ENCODE data around the gene RPL12.
A peak's percentile ranks its signal among the peaks of the same experiment; 100 is the strongest.

RPL12 gene

DNA sequence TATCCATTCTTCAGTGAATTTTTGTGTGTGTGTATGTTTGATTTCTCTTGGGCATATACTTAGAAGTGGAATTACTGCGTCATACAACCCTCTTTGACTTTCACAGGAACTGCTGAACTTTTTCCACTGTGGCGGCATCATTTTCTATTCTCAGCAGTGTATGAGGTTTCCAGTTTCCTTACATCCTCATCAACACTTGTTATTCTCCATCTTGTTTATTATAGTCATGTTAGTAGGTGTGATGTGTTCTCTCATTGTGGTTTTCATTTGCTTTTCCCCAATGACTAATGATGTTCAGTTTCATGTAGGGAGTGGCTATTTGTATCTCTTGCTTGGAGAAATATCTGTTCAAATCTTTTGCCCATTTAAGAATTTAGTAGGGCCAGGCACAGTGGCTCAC, 24.4 kb downstream of the RPL12 start:
- peak; percentile 69 for DNase-seq (ENCODE audit: low read depth)
- TF ChIP-seq CTCF (IDR thresholded peaks at IDR 0.05; ENCODE audit: insufficient read depth, low read depth, low read length, missing control alignments) = no peak
- H3K4me3 ChIP-seq (ENCODE audit: low read length) = no peak overlapping the region

- DNase-seq (ENCODE audit: low read depth) = no peak
- TF ChIP-seq CTCF (IDR thresholded peaks at IDR 0.05; ENCODE audit: insufficient read depth, low read depth, low read length, missing control alignments) = no peak
Observed at GRCh38 chr9:127424676-127424999, 26.6 kb downstream of the RPL12 start.

GRCh38 chr9:127423934-127424675, 27.1 kb downstream of the RPL12 start, which contains the start of gene ZNF79:
Gene ZNF79 (plus strand): TSS chr9:127424382. CDS start chr9:127424788, 406 bp downstream.
- DNase-seq (ENCODE audit: low read depth) = peak; percentile 95
- no peak for TF ChIP-seq CTCF (IDR thresholded peaks at IDR 0.05; ENCODE audit: insufficient read depth, low read depth, low read length, missing control alignments)
- H3K4me3 ChIP-seq (ENCODE audit: low read length) = peak within 1 kb of the TSS; percentile 95

More at GRCh38 chr9:127424676-127424999, 26.6 kb downstream of the RPL12 start:
- H3K4me3 ChIP-seq (ENCODE audit: low read length) = peak overlapping the region; percentile 95

GRCh38 chr9:127423476-127423933, 27.7 kb downstream of the RPL12 start:
- no peak for DNase-seq (ENCODE audit: low read depth)
- no peak for TF ChIP-seq CTCF (IDR thresholded peaks at IDR 0.05; ENCODE audit: insufficient read depth, low read depth, low read length, missing control alignments)
- peak overlapping the region; percentile 95 for H3K4me3 ChIP-seq (ENCODE audit: low read length)

DNA sequence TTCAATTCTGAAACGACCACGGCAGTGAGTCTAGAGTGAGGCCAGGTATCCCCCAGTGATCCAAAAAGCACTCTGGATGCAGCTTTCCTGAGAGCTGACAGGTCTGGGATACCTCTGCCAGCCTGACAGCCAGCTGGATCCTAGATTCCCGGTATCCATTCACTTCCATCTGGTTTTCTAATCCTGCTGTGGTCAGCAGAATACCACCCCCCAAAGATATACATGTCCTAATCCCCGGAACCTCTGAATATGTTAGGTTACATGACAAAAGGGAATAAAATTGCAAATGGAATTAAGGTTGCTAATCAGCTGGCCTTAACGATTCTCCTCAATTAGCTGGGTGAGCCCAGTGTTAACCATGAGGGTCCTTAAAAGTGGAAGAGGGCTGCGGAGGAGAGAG, 28.4 kb downstream of the RPL12 start:
- H3K4me3 ChIP-seq (ENCODE audit: low read length) = peak overlapping the region; percentile 95
- TF ChIP-seq CTCF (IDR thresholded peaks at IDR 0.05; ENCODE audit: insufficient read depth, low read depth, low read length, missing control alignments) = no peak
- DNase-seq (ENCODE audit: low read depth) = no peak

DNA sequence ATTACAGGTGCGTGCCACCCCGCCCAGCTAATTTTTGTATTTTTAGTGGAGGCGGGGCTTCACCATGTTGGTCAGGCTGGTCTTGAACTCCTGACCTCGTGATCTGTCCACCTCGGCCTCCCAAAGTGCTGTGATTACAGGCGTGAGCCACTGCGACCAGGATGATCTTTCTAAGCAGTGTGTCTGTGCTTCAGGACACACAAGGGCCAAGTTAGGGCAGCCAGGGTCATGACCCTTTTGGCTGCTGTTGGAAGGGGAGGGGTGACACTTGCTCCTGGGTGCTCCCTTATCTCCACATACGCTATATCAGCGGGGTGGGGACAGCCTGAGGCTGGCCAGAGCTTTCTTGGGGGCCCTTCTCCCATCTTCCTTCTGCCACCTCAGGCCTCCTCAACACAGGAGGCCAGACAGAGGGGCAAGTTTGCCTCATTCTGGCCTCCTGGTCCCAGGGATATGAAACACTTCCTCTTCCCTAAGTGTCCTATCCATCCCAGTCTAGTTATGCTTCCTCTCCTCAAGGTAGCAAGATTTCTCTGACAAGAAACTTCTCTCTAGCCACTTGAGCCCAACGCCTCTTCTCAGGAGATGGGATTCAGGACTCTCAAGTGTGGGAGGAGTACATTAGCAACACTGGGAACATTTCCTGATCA, 28.9 kb downstream of the RPL12 start:
- no peak for DNase-seq (ENCODE audit: low read depth)
- peak overlapping the region; percentile 95 for H3K4me3 ChIP-seq (ENCODE audit: low read length)
- TF ChIP-seq CTCF (IDR thresholded peaks at IDR 0.05; ENCODE audit: insufficient read depth, low read depth, low read length, missing control alignments) = no peak
